Measurements from ENCODE around the gene ACAT1. TPM values are rescaled to one million over a fixed set of nuclear protein-coding genes. Genes with fewer than 3 reads are reported as not detected.
"Not testable (repeated sequence)": the region's sequence is repeated elsewhere in the genome, so short reads cannot be mapped to it uniquely, and the experiment has no call there.

The ACAT1 gene
- total RNA-seq, 1 experiment from 2014 or later = 36.7 TPM

- no peak for DNase-seq (ENCODE audit: low spot score)
Observed at GRCh38 chr11:108144615-108145014, 23.2 kb downstream of the ACAT1 start.

GRCh38 chr11:108147150-108147549 is 25.8 kb downstream of the ACAT1 start:
- DNase-seq (ENCODE audit: low spot score) = no peak

DNA sequence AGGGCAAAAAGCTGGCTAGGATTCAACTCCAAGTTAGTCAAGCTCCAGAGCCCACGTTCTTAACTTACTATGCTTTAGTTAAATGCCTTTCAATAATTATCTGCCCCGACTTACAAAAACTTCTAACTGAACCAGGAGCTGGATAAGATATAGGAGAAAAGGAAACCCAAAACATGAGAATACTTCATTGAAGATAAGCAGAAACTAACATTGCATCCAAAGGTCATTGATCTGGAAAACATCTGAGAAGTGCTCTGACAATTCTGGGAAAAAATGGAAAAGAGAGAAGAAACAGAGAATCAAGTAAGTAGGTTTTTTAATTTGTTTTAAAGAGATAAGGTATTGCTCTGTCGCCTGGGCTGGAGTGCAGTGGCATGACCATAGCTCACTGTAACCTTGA is 27.2 kb downstream of the ACAT1 start:
- DNase-seq (ENCODE audit: low spot score) = no peak

DNA sequence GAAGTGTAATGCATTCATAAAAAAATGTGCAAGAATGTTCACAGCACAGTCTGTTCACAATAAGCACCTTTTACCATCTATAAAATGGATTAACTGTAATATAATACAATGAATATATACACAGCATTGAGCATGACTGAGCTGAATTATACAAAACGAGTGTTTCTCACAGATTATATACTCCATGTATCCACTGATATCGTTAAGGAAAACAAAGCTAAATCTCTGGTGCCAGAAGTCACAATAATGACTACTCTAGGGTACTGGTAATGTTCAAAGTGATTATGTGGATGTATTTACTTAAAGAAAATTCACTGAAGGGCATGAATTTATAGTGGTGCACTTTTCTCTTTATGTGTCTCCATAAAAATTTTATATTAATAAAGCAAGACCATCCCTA is 33.2 kb downstream of the ACAT1 start:
- DNase-seq (ENCODE audit: low spot score) = no peak

DNA sequence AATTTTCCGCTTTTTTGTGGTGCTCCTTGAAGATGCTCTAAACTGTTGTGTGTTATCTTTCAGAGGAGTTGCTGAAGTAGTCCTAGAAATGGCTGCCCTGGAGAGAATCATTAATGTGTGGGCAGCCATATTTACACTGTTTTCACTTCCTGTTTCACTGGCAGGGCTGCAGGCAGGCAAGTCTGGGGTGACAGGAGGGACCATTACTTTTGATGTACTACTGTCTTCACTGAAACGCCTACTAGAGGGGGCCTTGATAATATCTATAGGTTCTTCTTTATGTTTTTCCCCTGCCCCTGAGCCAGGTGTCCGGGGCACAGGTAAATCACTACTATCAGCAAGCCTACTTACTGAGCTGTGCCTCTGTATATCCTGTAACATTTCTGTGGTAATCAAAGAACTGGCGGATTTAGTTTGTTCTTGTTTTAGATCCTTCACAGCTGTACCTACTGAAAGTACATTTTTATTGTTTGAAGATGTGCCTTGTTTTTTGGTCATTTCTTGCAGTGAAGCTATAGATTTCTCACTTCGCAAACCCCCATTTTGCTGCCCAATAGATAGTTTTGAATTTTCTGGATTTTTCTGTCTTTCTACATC is 39.7 kb downstream of the ACAT1 start:
- no peak for DNase-seq (ENCODE audit: low spot score)

- DNase-seq (ENCODE audit: low spot score) = not testable (repeated sequence)
Observed at GRCh38 chr11:108162878-108163277, 41.5 kb downstream of the ACAT1 start.

DNA sequence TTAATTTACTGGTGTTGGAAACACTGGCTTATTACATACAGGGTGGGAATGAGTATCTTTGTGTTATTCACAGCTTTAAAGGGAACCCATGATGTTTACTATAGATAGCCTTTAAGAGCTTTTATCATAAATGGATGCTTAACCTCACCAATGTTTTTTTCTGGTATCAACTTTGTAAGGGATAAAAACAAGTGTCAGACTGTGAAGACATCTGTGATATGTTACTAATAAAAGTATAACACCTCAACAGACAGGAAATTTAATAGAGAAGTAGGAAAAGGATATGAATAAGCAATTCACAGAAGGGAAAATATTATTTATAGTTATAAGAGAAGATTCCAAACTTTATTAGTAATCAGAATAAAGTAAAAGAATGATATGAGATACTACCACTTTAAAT is 46.3 kb downstream of the ACAT1 start:
- no peak for DNase-seq (ENCODE audit: low spot score)

- no peak for DNase-seq (ENCODE audit: low spot score)
Observed at GRCh38 chr11:108170184-108170583, 48.8 kb downstream of the ACAT1 start.

- no peak for DNase-seq (ENCODE audit: low spot score)
Observed at GRCh38 chr11:108177570-108177969, 56.2 kb downstream of the ACAT1 start.

DNA sequence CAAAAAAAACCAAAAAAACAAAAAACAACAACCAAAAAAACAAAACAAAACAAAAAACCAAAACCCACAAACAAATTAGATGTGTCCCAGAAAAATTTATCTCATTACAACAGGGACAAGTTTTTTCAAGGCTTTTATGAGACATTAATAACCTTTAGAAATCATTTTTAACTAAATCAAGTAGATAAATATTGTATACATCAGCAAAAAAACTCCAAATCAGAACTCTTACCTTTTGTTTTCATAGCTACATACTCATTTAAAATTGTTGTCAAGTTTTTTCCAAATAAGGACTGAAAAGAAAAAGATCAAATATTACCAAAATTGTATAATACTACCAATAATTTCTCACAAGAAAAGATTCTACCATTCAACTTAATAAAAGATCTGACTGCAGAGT is 72.4 kb downstream of the ACAT1 start:
- DNase-seq (ENCODE audit: low spot score) = no peak

- no peak for DNase-seq (ENCODE audit: low spot score)
Observed at GRCh38 chr11:108196901-108197300, 75.5 kb downstream of the ACAT1 start.

Small RNA genes lying within 50 kb of the gene (small RNA-seq; reads per million reads assigned to genes)
- gene RF00019 = not detected

Other genes with a start within 250 kb of the ACAT1 start
- not detected in 2 replicates for gene RAB39A, start 193.1 kb upstream of the ACAT1 start, total RNA-seq (2014; rRNA removed; shearing (Covaris generic))
- gene CUL5, start 112.7 kb upstream of the ACAT1 start, total RNA-seq (2014; rRNA removed; shearing (Covaris generic)) = 26.9 and 36.6 TPM in 2 replicates
- gene NPAT, start 101.1 kb downstream of the ACAT1 start, total RNA-seq (2014; rRNA removed; shearing (Covaris generic)) = 6.9 and 8.2 TPM in 2 replicates
- 16.6 and 26.1 TPM in 2 replicates for gene ATM, start 101.5 kb downstream of the ACAT1 start, total RNA-seq (2014; rRNA removed; shearing (Covaris generic))

Data from HT-29 (cell line).